Neural progenitor cell (in vitro differentiated cells): ENCODE measurements around the gene NHP2. TPM values are rescaled to one million over a fixed set of nuclear protein-coding genes. Genes with fewer than 3 reads are reported as not detected.

Source experiments
- DNase-seq: peaks from one replicate; pipeline ENCODE4 v3.0.0-alpha.2; 2016; ENCODE audit warnings: low spot score
- H2AFZ ChIP-seq: fragments of 200-600 bp; sonication (generic); replicated peaks from 2 replicates; pipeline ENCODE4 v1.6.1; 2016; ENCODE audit warnings: antibody characterized with exemption
- H3F3A ChIP-seq: fragments of 200-600 bp; sonication (generic); 2 replicates; pipeline ENCODE4 v1.6.1; 2016; ENCODE audit warnings: antibody characterized with exemption, low read depth
- H3K27ac ChIP-seq: fragments of 200-600 bp; sonication (generic); 2 replicates; pipeline ENCODE4 v1.5.1; 2016; ENCODE audit warnings: mild to moderate bottlenecking
- H3K27me3 ChIP-seq: fragments of 200-600 bp; sonication (generic); 2 replicates; pipeline ENCODE4 v1.6.1; 2016; ENCODE audit warnings: mild to moderate bottlenecking, moderate library complexity
- H3K36me3 ChIP-seq: fragments of 200-600 bp; sonication (generic); 2 replicates; pipeline ENCODE4 v1.5.1; 2016
- H3K4me1 ChIP-seq: fragments of 200-600 bp; sonication (generic); 2 replicates; pipeline ENCODE4 v1.6.1; 2016; ENCODE audit warnings: mixed run types
- H3K4me2 ChIP-seq: fragments of 200-600 bp; sonication (generic); 2 replicates; pipeline ENCODE4 v1.6.1; 2016
- H3K4me3 ChIP-seq: fragments of 200-600 bp; sonication (generic); 2 replicates; pipeline ENCODE4 v1.5.1; 2016
- H3K79me2 ChIP-seq: fragments of 200-600 bp; sonication (generic); 2 replicates; pipeline ENCODE4 v1.6.1; 2016; ENCODE audit warnings: low read depth
- H3K9ac ChIP-seq: fragments of 200-600 bp; sonication (generic); 2 replicates; pipeline ENCODE4 v1.6.1; 2016
- H3K9me3 ChIP-seq: fragments of 200-600 bp; sonication (generic); 2 replicates; pipeline ENCODE4 v1.5.1; 2016; ENCODE audit warnings: low read depth
- H4K20me1 ChIP-seq: fragments of 200-600 bp; sonication (generic); 2 replicates; pipeline ENCODE4 v1.6.1; 2016; ENCODE audit warnings: low read depth
- H3K27ac Mint-ChIP-seq: 3 replicates; pipeline ENCODE4 v1.8.0; 2021; ENCODE audit warnings: mixed read lengths
- H3K27me3 Mint-ChIP-seq: 2 replicates; pipeline ENCODE4 v1.8.0; 2022; ENCODE audit warnings: low read depth, mild to moderate bottlenecking, inconsistent platforms, moderate library complexity, mixed read lengths; ENCODE audit not compliant: insufficient read depth
- H3K36me3 Mint-ChIP-seq: 3 replicates; pipeline ENCODE4 v1.8.0; 2021; ENCODE audit warnings: mixed read lengths
- H3K4me1 Mint-ChIP-seq: 3 replicates; pipeline ENCODE4 v1.8.0; 2021; ENCODE audit warnings: mixed read lengths
- H3K4me3 Mint-ChIP-seq: 3 replicates; pipeline ENCODE4 v1.8.0; 2021; ENCODE audit warnings: mild to moderate bottlenecking, moderate library complexity, mixed read lengths
- H3K9me3 Mint-ChIP-seq: 3 replicates; pipeline ENCODE4 v1.8.0; 2020; ENCODE audit warnings: mixed read lengths
- CTCF ChIP-seq: fragments of 200-600 bp; sonication (generic); IDR thresholded peaks from 2 replicates; pipeline ENCODE4 v1.5.1; 2017; ENCODE audit warnings: antibody characterized with exemption, mild to moderate bottlenecking
- EZH2 ChIP-seq: fragments of 200-600 bp; sonication (generic); IDR thresholded peaks from 2 replicates; pipeline ENCODE4 v1.6.1; 2017; ENCODE audit warnings: antibody characterized with exemption, mild to moderate bottlenecking, moderate library complexity
- EZH2phosphoT487 ChIP-seq: fragments of 200-600 bp; sonication (generic); IDR thresholded peaks from 2 replicates; pipeline ENCODE4 v1.6.1; 2017; ENCODE audit warnings: antibody characterized with exemption
- total RNA-seq: library from RNA; depleted of rRNA; stranded (reverse); fragments of >200 nt; gene quantifications from 2 replicates; pipeline ENCODE4 v1.2.3, GENCODE V29; 2015; ENCODE audit warnings: low replicate concordance

The NHP2 gene
- total RNA-seq, 1 donor from 2014 or later: 357 TPM

DNA sequence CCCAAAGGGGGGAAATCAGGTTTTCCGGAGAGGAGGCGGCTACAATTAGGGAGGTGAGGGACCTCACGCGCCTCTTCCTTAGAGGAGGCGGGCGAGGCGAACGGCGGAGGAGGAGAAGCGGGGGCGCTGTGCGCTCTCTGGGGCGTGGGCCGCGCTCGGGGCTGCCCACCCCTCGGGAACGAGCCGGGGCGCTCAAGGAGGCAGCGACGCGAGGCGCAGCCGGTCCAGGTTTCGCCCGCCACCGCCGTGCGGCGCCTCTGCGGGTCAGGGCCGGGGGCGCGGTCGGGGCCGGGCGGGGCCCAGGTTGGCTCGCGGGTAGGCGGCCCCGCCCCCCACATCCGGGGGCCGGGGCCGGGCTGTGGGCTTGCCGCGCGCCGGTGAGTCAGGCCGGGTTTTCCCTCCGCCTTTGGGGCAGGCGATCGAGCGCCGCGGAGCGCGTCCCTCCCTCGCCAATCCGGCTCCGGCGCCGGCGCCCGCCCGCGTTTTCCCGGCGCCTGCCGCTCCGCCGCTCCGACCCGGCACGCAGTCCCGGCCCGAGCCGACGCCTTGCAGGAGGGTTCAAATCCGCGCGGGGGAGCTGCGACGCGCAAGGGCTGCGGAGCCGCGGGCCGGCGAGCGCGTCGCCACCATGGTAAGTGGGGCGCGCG lies 40.4 kb downstream of the NHP2 start, which contains the start of gene N4BP3:
N4BP3 (plus strand) TSS at position 392 of the 647 bp plus-strand sequence. CDS start 6,052 bp downstream, outside the sequence.
- H3K4me1 ChIP-seq: peaks cover 30% of the 10 kb centered on the region
- H3K36me3 ChIP-seq: no peaks in the 10 kb centered on the region
- H3K4me3 Mint-ChIP-seq: peak within 1 kb of the TSS; percentile 95
- DNase-seq: peak; percentile 96
- H3K27me3 Mint-ChIP-seq: peaks cover 12% of the 10 kb centered on the region
- H3K4me1 Mint-ChIP-seq: peaks cover 38% of the 10 kb centered on the region
- peak within 1 kb of the TSS; percentile 84 for H2AFZ ChIP-seq
- H3K36me3 Mint-ChIP-seq: no peaks in the 10 kb centered on the region
- peaks cover 12% of the 10 kb centered on the region for H3K27me3 ChIP-seq
- H3K27ac Mint-ChIP-seq: peak within 1 kb of the TSS; percentile 83
- peaks cover 40% of the 10 kb centered on the region for H3K79me2 ChIP-seq
- peak within 1 kb of the TSS; percentile 77 for H3K4me3 ChIP-seq
- no peak within 1 kb of the TSS for H3K27ac ChIP-seq
- TF ChIP-seq EZH2phosphoT487 (no peak), CTCF (peak; percentile 32)
- no peaks in the 10 kb centered on the region for H3K9me3 Mint-ChIP-seq
- peak within 1 kb of the TSS; percentile 99 for H3K4me2 ChIP-seq
- no peak within 1 kb of the TSS for H3K9ac ChIP-seq
- H3K9me3 ChIP-seq: no peaks in the 10 kb centered on the region
- H3F3A ChIP-seq: peaks cover 49% of the 10 kb centered on the region
- H4K20me1 ChIP-seq: peaks cover 28% of the 10 kb centered on the region

DNA sequence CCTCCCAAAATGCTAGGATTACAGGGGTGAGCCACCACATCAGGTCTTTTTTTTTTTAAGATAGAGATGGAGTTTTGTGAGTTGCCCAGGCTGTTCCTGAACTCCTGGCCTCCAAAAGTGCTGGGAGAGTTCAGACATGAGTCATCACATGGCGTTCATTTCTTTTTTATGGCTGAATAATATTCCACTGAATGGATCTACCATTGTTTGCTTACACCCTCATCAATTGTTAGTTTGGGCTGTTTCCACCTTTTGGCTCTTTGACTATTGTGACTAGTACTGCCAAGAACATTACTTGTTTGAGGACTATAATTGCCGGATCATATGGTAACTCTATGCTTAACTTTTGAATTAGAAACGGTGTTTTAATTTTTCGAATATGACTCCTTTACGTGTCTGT lies 41.1 kb downstream of the NHP2 start:
- H3K27ac Mint-ChIP-seq: no peak overlapping the region
- peak overlapping the region; percentile 84 for H2AFZ ChIP-seq

GRCh38 chr5:178111925-178112324 lies 41.8 kb downstream of the NHP2 start:
- H3K9me3 ChIP-seq: no peaks in the 10 kb centered on the region
- peaks cover 24% of the 10 kb centered on the region for H4K20me1 ChIP-seq
- H3K9me3 Mint-ChIP-seq: no peaks in the 10 kb centered on the region
- peaks cover 26% of the 10 kb centered on the region for H3K79me2 ChIP-seq
- H3K27me3 ChIP-seq: peaks cover 12% of the 10 kb centered on the region
- H3K4me1 Mint-ChIP-seq: peaks cover 40% of the 10 kb centered on the region
- H3K4me3 Mint-ChIP-seq: peak overlapping the region; percentile 9
- no peaks in the 10 kb centered on the region for H3K36me3 ChIP-seq
- TF ChIP-seq EZH2 (no peak), CTCF (no peak), EZH2phosphoT487 (no peak)
- H3K27ac Mint-ChIP-seq: peak overlapping the region; percentile 53
- no peaks in the 10 kb centered on the region for H3K36me3 Mint-ChIP-seq
- H2AFZ ChIP-seq: no peak overlapping the region
- DNase-seq: no peak
- H3K4me2 ChIP-seq: no peak overlapping the region
- no peak overlapping the region for H3K27ac ChIP-seq
- H3F3A ChIP-seq: peaks cover 57% of the 10 kb centered on the region
- H3K4me3 ChIP-seq: no peak overlapping the region
- H3K9ac ChIP-seq: no peak overlapping the region
- H3K4me1 ChIP-seq: peaks cover 32% of the 10 kb centered on the region
- peaks cover 13% of the 10 kb centered on the region for H3K27me3 Mint-ChIP-seq

More for the DNA sequence above, 41.1 kb downstream of the NHP2 start:
- H3K27me3 ChIP-seq: peaks cover 12% of the 10 kb centered on the region
- peak overlapping the region; percentile 89 for H3K4me3 Mint-ChIP-seq
- no peaks in the 10 kb centered on the region for H3K36me3 Mint-ChIP-seq
- H3K79me2 ChIP-seq: peaks cover 33% of the 10 kb centered on the region
- peak overlapping the region; percentile 77 for H3K4me3 ChIP-seq
- peaks cover 28% of the 10 kb centered on the region for H4K20me1 ChIP-seq
- peaks cover 57% of the 10 kb centered on the region for H3F3A ChIP-seq
- no peaks in the 10 kb centered on the region for H3K9me3 ChIP-seq
- H3K4me1 Mint-ChIP-seq: peaks cover 44% of the 10 kb centered on the region
- H3K9me3 Mint-ChIP-seq: no peaks in the 10 kb centered on the region
- H3K27ac ChIP-seq: no peak overlapping the region
- DNase-seq: no peak
- H3K9ac ChIP-seq: no peak overlapping the region
- peaks cover 14% of the 10 kb centered on the region for H3K27me3 Mint-ChIP-seq
- H3K4me1 ChIP-seq: peaks cover 37% of the 10 kb centered on the region
- H3K4me2 ChIP-seq: peak overlapping the region; percentile 99
- H3K36me3 ChIP-seq: no peaks in the 10 kb centered on the region
- TF ChIP-seq EZH2phosphoT487 (no peak), EZH2 (no peak), CTCF (no peak)
